HG02798 (cell line): ENCODE measurements around the gene PRKAG3.

Experiments used
- ATAC-seq: cut with Tn5 transposase; IDR thresholded peaks from one replicate; pipeline ENCODE4 v1.9.1; 2021; ENCODE audit warnings: mild to moderate bottlenecking; ENCODE audit not compliant: unreplicated experiment, poor library complexity

PRKAG3 gene

GRCh38 chr2:218816561-218817011 lies 15.0 kb downstream of the PRKAG3 start:
- no peak for ATAC-seq

- no peak for ATAC-seq
Measured at GRCh38 chr2:218815649-218816048, 16.0 kb downstream of the PRKAG3 start.

GRCh38 chr2:218815244-218815637 lies 16.4 kb downstream of the PRKAG3 start:
- no peak for ATAC-seq

- ATAC-seq = no peak
Measured at GRCh38 chr2:218814540-218815243, 16.9 kb downstream of the PRKAG3 start.

- no peak for ATAC-seq
Measured at GRCh38 chr2:218813771-218814460, 17.7 kb downstream of the PRKAG3 start.

- no peak for ATAC-seq
Measured at GRCh38 chr2:218812861-218813260, 18.7 kb downstream of the PRKAG3 start.

- no peak for ATAC-seq
Measured at GRCh38 chr2:218812096-218812815, 19.3 kb downstream of the PRKAG3 start.

- ATAC-seq = no peak
Measured at GRCh38 chr2:218811382-218811781, 20.2 kb downstream of the PRKAG3 start.

- ATAC-seq = no peak
Measured at GRCh38 chr2:218810256-218810655, 21.3 kb downstream of the PRKAG3 start.

GRCh38 chr2:218809515-218809914 lies 22.1 kb downstream of the PRKAG3 start:
- no peak for ATAC-seq

- ATAC-seq = no peak
Measured at GRCh38 chr2:218807626-218808025, 24.0 kb downstream of the PRKAG3 start.

- ATAC-seq = no peak
Measured at GRCh38 chr2:218806346-218806978, 25.1 kb downstream of the PRKAG3 start.

- no peak for ATAC-seq
Measured at GRCh38 chr2:218805627-218806026, 26.0 kb downstream of the PRKAG3 start.

- no peak for ATAC-seq
Measured at GRCh38 chr2:218804817-218805216, 26.8 kb downstream of the PRKAG3 start.

- ATAC-seq = no peak
Measured at GRCh38 chr2:218802386-218802994, 29.1 kb downstream of the PRKAG3 start.

GRCh38 chr2:218799990-218800389 lies 31.6 kb downstream of the PRKAG3 start:
- no peak for ATAC-seq

- no peak for ATAC-seq
Measured at GRCh38 chr2:218798767-218799504, 32.7 kb downstream of the PRKAG3 start.

- no peak for ATAC-seq
Measured at GRCh38 chr2:218796691-218797090, 34.9 kb downstream of the PRKAG3 start.

- ATAC-seq = no peak
Measured at GRCh38 chr2:218792433-218792832, 39.2 kb downstream of the PRKAG3 start.
